ENCODE data around the gene ZNF410.

ZNF410 gene

GRCh38 chr14:73887694-73888459, 1.2 kb downstream of the ZNF410 start:
- TF ChIP-seq CTCF (conservative IDR thresholded peaks at IDR 0.05), result no peak
- H3K27ac ChIP-seq, result peak overlapping the region; percentile 95

GRCh38 chr14:73888460-73888725, 1.7 kb downstream of the ZNF410 start:
- H3K27ac ChIP-seq, result peak overlapping the region; percentile 95
- TF ChIP-seq CTCF (conservative IDR thresholded peaks at IDR 0.05), result no peak

GRCh38 chr14:73888971-73889370, 2.3 kb downstream of the ZNF410 start:
- H3K27ac ChIP-seq, result peak overlapping the region; percentile 95
- no peak for TF ChIP-seq CTCF (conservative IDR thresholded peaks at IDR 0.05)

GRCh38 chr14:73889376-73889775, 2.7 kb downstream of the ZNF410 start:
- peak overlapping the region; percentile 95 for H3K27ac ChIP-seq
- no peak for TF ChIP-seq CTCF (conservative IDR thresholded peaks at IDR 0.05)

GRCh38 chr14:73894180-73894687, 7.6 kb downstream of the ZNF410 start:
- H3K27ac ChIP-seq, result peak overlapping the region; percentile 2; the same call in 1 of the 2 replicates

GRCh38 chr14:73895939-73896338, 9.3 kb downstream of the ZNF410 start:
- TF ChIP-seq CTCF (conservative IDR thresholded peaks at IDR 0.05), result no peak
- no peak overlapping the region for H3K27ac ChIP-seq

- no peak for TF ChIP-seq CTCF (conservative IDR thresholded peaks at IDR 0.05)
Measured at GRCh38 chr14:73896521-73896920, 9.9 kb downstream of the ZNF410 start.

GRCh38 chr14:73903028-73903427, 16.4 kb downstream of the ZNF410 start:
- no peak for TF ChIP-seq CTCF (conservative IDR thresholded peaks at IDR 0.05)
- H3K27ac ChIP-seq, result no peak overlapping the region

More at GRCh38 chr14:73896521-73896920, 9.9 kb downstream of the ZNF410 start:
- H3K27ac ChIP-seq, result no peak overlapping the region
